B cell (primary cell): Measurements from ENCODE around the gene ADCY2. TPM values are rescaled to one million over a fixed set of nuclear protein-coding genes. Genes with fewer than 3 reads are reported as not detected.

Experiments
- ATAC-seq: fragments of 200-7000 bp; cut with Tn5 transposase; one replicate; pipeline ENCODE4 v1.10.0; 2021; ENCODE audit warnings: low read depth, mild to moderate bottlenecking, moderate number of reproducible peaks, moderate library complexity
- CTCF ChIA-PET: fragments of 350-600 bp; sonication (Branson Sonifier 250); formaldehyde crosslinking; loops from one replicate; lab custom pipeline; 2021; ENCODE audit warnings: antibody characterized with exemption, inconsistent platforms; lab: Charles Lee
- POLR2A ChIA-PET: fragments of 350-600 bp; sonication (Branson Sonifier 250); formaldehyde crosslinking; loops from one replicate; lab custom pipeline; 2021; ENCODE audit warnings: antibody characterized with exemption; lab: Charles Lee
- DNase-seq: peaks from one replicate; pipeline ENCODE4 v3.0.0; 2013
- H2AFZ ChIP-seq: 2 replicates; pipeline ENCODE4 v1.6.1; 2012; ENCODE audit warnings: mild to moderate bottlenecking, low read depth, low read length; ENCODE audit not compliant: insufficient read depth, poor library complexity, severe bottlenecking
- H3K27ac ChIP-seq, 2 donors: 1 replicate in 1 of 2; 2 replicates in 1 of 2; pipeline ENCODE4 v1.5.1; 2012 to 2013; ENCODE audit warnings: low read length in 2 of 2, mild to moderate bottlenecking in 2 of 2, moderate library complexity in 1 of 2
- H3K27me3 ChIP-seq, 4 experiments: fragments of 200-600 bp in 1 of 4; sonication (generic) in 1 of 4; replicated peaks in 1 of 4; 1 replicate in 2 of 4; 2 replicates in 2 of 4; pipeline versions ENCODE4 v1.6.1 to v1.7.0; 2013 to 2016; ENCODE audit warnings: low read length in 3 of 4, mild to moderate bottlenecking in 2 of 4, mixed read lengths in 1 of 4, moderate library complexity in 1 of 4; ENCODE audit not compliant: insufficient read depth in 4 of 4, control insufficient read depth in 3 of 4; ENCODE audit errors: control extremely low read depth in 1 of 4
- H3K36me3 ChIP-seq, 2 experiments: replicated peaks in 1 of 2; 1 replicate in 1 of 2; 2 replicates in 1 of 2; pipeline versions ENCODE4 v1.6.1 to v1.7.1; 2013; ENCODE audit warnings: low read length in 1 of 2; ENCODE audit not compliant: insufficient read depth in 2 of 2, control insufficient read depth in 1 of 2; ENCODE audit errors: control extremely low read depth in 1 of 2, extremely low read depth in 1 of 2
- H3K4me1 ChIP-seq, 2 donors: fragments of 200-600 bp in 1 of 2; sonication (generic) in 1 of 2; 1 replicate in 1 of 2; 2 replicates in 1 of 2; pipeline versions ENCODE4 v1.5.1 to v1.6.1; 2013 to 2017; ENCODE audit warnings: low read length in 2 of 2; ENCODE audit not compliant: control insufficient read depth in 2 of 2, insufficient read depth in 2 of 2
- H3K4me2 ChIP-seq: replicated peaks from 2 replicates; pipeline ENCODE3; 2012; ENCODE audit warnings: mild to moderate bottlenecking, low read depth, low read length; ENCODE audit not compliant: poor library complexity, severe bottlenecking
- H3K4me3 ChIP-seq, 5 experiments: fragments of 200-600 bp in 1 of 5; sonication (generic) in 1 of 5; 1 replicate in 3 of 5; 2 replicates in 2 of 5; pipeline versions ENCODE4 v1.5.1 to v1.7.0; 2011 to 2016; ENCODE audit warnings: low read length in 4 of 5, mild to moderate bottlenecking in 4 of 5, low read depth in 2 of 5, control low read depth in 1 of 5, moderate library complexity in 1 of 5; ENCODE audit not compliant: insufficient read depth in 1 of 5; ENCODE audit errors: control extremely low read depth in 1 of 5, extremely low read depth in 1 of 5
- H3K79me2 ChIP-seq: fragments of 200-600 bp; sonication (generic); one replicate; pipeline ENCODE4 v1.6.0; 2016; ENCODE audit warnings: low read length; ENCODE audit not compliant: control insufficient read depth, insufficient read depth
- H3K9ac ChIP-seq: fragments of 200-600 bp; sonication (generic); 2 replicates; pipeline ENCODE4 v1.6.1; 2017; ENCODE audit warnings: mild to moderate bottlenecking, low read length, moderate library complexity
- H3K9me3 ChIP-seq, 3 donors: one replicate each; pipeline versions ENCODE4 v1.6.1 to v1.7.1; 2013; ENCODE audit warnings: low read length in 2 of 3; ENCODE audit not compliant: control insufficient read depth in 2 of 3, insufficient read depth in 1 of 3; ENCODE audit errors: control extremely low read depth in 1 of 3
- H4K20me1 ChIP-seq: 2 replicates; pipeline ENCODE4 v1.6.0; 2012; ENCODE audit warnings: mild to moderate bottlenecking, low read length; ENCODE audit not compliant: insufficient read depth, control insufficient read depth, poor library complexity, severe bottlenecking
- H3K27ac Mint-ChIP-seq: one replicate; pipeline ENCODE4 v1.8.0; 2021; ENCODE audit warnings: mixed read lengths
- H3K27me3 Mint-ChIP-seq: one replicate; pipeline ENCODE4 v1.8.0; 2021; ENCODE audit warnings: mixed read lengths
- H3K4me1 Mint-ChIP-seq: one replicate; pipeline ENCODE4 v1.8.0; 2021; ENCODE audit warnings: mixed read lengths
- H3K4me3 Mint-ChIP-seq: one replicate; pipeline ENCODE4 v1.8.0; 2021; ENCODE audit warnings: mixed read lengths
- H3K9me3 Mint-ChIP-seq: one replicate; pipeline ENCODE4 v1.8.0; 2022; ENCODE audit warnings: mixed read lengths; ENCODE audit not compliant: insufficient read depth
- EZH2 ChIP-seq: IDR thresholded peaks from 2 replicates; pipeline ENCODE4 v1.6.1; 2012; ENCODE audit warnings: borderline replicate concordance, low read depth, mild to moderate bottlenecking, moderate library complexity, low read length; ENCODE audit not compliant: insufficient read depth, poor library complexity, severe bottlenecking
- WGBS: methylation state at CpG from one replicate; pipeline ENCODE4 v1.1.5; 2013; ENCODE audit warnings: missing lambda C conversion rate; ENCODE audit not compliant: insufficient coverage; 5-methylcytosine and 5-hydroxymethylcytosine counted together
- intact Hi-C: fragments of 100-400 bp; cut with micrococcal nuclease; formaldehyde crosslinking; loops from one replicate; pipeline ENCODE4 v1.10.0; 2022
- polyA plus RNA-seq: library from polyadenylated mRNA; depleted of rRNA; stranded (reverse); fragments of >200 nt; gene quantifications from 2 replicates; pipeline ENCODE4 v1.2.3, GENCODE V29; 2012
- total RNA-seq, 2 donors: library from RNA; stranded (reverse); fragments of 120-200 nt in 1 of 2; gene quantifications; 1 replicate in 1 of 2; 2 replicates in 1 of 2; pipeline versions ENCODE4 v1.2.3 to v1.2.4, GENCODE V29; 2013 to 2022
- TF ChIP-seq, protein P1 (sequence below): fragments of 200-600 bp; IDR thresholded peaks from one replicate; pipeline ENCODE4 v1.8.0; 2022; ENCODE audit warnings: antibody characterized with exemption, mild to moderate bottlenecking

Gene ADCY2
- total and polyA plus RNA-seq, 2 donors (not counting 1 experiment from before 2014, with no cell fraction given): not detected

DNA sequence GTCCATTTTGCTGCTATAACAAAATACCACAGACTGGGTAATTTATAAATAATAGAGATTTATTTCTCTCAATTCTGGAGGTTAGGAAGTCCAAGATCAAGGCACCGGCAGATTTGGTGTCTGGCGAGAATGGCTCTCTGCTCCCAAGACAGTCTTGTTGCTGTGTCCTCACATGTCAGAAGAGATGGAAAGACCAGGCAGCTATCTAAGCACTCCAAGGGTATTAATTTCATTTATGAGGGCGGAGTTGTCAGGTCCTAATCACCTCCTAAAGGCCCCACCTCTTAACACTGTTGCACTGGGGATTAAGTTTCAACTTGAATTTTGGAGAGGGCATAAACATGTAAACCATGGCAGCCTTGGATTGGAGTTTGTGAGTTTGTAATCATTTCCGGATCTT is 30.3 kb downstream of the ADCY2 start:
- 100% methylated on average over 2 of the region's 4 CpGs for WGBS
- Histone ChIP-seq H4K20me1 (no peaks in the 10 kb centered on the region), H3K79me2 (no peaks in the 10 kb centered on the region), H3K4me1 (no peaks in the 10 kb centered on the region), H3K27ac (no peak overlapping the region), H3K9me3 (no peaks in the 10 kb centered on the region), H3K4me3 (no peak overlapping the region), H3K36me3 (no peaks in the 10 kb centered on the region), H2AFZ (no peak overlapping the region), H3K9ac (no peak overlapping the region), H3K27me3 (no peaks in the 10 kb centered on the region), H3K4me2 (no peak overlapping the region)
- Mint-ChIP-seq H3K4me1 (no peaks in the 10 kb centered on the region), H3K27me3 (no peaks in the 10 kb centered on the region), H3K9me3 (peaks cover 2% of the 10 kb centered on the region), H3K27ac (no peak overlapping the region), H3K4me3 (no peak overlapping the region)
- ChIA-PET CTCF (no interaction called here), POLR2A (no interaction called here)
- TF ChIP-seq EZH2: no peak
- TF ChIP-seq, protein P1, sequence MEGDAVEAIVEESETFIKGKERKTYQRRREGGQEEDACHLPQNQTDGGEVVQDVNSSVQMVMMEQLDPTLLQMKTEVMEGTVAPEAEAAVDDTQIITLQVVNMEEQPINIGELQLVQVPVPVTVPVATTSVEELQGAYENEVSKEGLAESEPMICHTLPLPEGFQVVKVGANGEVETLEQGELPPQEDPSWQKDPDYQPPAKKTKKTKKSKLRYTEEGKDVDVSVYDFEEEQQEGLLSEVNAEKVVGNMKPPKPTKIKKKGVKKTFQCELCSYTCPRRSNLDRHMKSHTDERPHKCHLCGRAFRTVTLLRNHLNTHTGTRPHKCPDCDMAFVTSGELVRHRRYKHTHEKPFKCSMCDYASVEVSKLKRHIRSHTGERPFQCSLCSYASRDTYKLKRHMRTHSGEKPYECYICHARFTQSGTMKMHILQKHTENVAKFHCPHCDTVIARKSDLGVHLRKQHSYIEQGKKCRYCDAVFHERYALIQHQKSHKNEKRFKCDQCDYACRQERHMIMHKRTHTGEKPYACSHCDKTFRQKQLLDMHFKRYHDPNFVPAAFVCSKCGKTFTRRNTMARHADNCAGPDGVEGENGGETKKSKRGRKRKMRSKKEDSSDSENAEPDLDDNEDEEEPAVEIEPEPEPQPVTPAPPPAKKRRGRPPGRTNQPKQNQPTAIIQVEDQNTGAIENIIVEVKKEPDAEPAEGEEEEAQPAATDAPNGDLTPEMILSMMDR: no peak
- ATAC-seq (no peak), DNase-seq (no peak)
- intact Hi-C loops: no loop called here

DNA sequence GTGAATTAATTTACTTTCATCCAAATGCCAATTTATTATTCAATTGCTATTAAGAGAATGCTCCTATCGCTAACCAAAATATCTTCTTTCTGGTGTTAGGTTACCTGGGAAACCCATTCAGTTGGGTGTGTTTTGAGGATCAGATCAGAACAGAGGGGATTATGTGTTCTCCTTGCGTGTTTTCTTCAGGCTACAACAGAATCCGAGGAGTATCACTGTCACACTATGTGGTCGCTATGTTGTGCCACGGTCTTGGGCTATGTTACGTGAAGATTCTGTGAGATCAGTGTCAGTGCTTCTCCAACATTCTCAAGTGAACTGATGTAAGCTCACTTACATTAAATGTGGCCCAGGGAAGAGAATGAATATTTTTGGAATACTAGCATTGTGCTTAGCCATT is 39.0 kb downstream of the ADCY2 start:
- 99% methylated on average over 5 of the region's 6 CpGs for WGBS
- intact Hi-C loops: no loop called here
- ATAC-seq (no peak), DNase-seq (no peak)
- H3K9ac ChIP-seq: no peak overlapping the region
- H3K4me3 ChIP-seq: no peak overlapping the region
- Mint-ChIP-seq H3K4me3 (no peak overlapping the region), H3K27me3 (no peaks in the 10 kb centered on the region), H3K4me1 (no peaks in the 10 kb centered on the region), H3K27ac (no peak overlapping the region), H3K9me3 (peaks cover 3% of the 10 kb centered on the region)
- no peak overlapping the region for H3K27ac ChIP-seq
- H2AFZ ChIP-seq: no peak overlapping the region
- H3K27me3 ChIP-seq: no peaks in the 10 kb centered on the region
- H3K79me2 ChIP-seq: no peaks in the 10 kb centered on the region
- H4K20me1 ChIP-seq: no peaks in the 10 kb centered on the region
- H3K4me2 ChIP-seq: no peak overlapping the region
- TF ChIP-seq EZH2: no peak
- TF ChIP-seq, protein P1: no peak
- H3K4me1 ChIP-seq: no peaks in the 10 kb centered on the region
- CTCF ChIA-PET: no interaction called here
- POLR2A ChIA-PET: no interaction called here
- H3K36me3 ChIP-seq: no peaks in the 10 kb centered on the region
- H3K9me3 ChIP-seq: peaks cover 0 to 12% (median 0%) of the 10 kb centered on the region in 3 donors
